GM21825 (cell line): ENCODE data around the gene ST8SIA4.

Experiments used
- ATAC-seq: cut with Tn5 transposase; IDR thresholded peaks from one replicate; pipeline ENCODE4 v1.9.1; 2021; ENCODE audit warnings: mild to moderate bottlenecking, moderate library complexity; ENCODE audit not compliant: unreplicated experiment

ST8SIA4 gene

DNA sequence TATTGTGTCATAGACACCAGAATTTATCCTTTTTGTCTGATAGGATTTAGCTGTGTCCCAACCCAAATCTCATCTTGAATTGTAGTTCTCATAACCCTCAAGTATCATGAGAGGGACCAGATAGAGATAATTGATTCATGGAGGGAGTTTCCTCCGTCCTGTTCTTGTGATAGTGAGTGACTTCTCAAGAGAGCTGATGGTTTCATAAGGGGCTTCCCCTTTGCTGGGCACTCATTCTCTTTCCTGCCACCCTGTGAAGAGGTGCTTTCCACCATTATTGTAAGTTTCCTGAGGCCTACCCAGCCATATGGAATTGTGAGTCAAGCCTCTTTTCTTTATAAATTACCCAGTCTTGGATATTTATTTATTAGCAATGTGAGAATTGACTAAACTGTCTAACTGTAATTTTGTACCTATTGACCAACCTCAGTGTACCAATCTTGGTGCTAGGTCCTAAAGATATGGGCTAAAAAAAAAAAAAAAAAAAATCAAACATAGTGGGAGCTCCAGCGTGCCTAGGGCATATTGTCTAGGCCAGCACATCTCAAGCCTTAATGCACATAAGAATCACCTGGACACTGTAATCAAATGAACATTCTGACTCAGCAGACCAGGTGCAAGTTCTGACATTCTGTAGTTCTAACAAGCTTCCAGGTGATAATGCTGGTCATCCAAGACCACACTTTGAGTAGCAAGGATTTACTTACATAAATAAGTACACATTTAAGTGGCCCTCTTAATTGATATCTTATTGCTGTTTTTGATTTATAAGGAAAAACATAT is 30.5 kb downstream of the ST8SIA4 start:
- peak; percentile 67 for ATAC-seq

DNA sequence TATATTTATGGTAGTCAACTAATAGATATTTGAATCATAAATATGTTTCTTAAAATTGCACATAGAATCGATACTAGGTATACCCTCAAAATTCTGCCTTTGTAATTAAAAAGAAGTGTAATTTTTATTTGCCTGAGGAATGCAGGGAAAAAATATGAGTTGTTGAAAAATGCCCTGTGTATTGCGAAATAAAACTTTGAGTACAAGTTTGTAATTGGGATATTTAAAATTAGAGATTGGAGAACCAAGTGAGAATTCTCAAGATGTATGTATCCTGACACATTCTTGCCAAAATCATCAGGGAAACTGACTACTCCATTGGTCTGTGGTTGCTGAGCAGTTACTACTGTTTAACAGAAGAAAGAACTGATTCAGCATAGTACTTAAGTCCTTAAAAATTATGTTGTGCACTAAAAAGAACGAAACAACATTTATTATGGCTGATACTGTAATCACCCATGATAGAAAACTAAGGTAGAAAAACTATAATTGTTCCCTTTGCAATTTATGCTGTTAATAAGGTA is 36.0 kb downstream of the ST8SIA4 start:
- no peak for ATAC-seq

DNA sequence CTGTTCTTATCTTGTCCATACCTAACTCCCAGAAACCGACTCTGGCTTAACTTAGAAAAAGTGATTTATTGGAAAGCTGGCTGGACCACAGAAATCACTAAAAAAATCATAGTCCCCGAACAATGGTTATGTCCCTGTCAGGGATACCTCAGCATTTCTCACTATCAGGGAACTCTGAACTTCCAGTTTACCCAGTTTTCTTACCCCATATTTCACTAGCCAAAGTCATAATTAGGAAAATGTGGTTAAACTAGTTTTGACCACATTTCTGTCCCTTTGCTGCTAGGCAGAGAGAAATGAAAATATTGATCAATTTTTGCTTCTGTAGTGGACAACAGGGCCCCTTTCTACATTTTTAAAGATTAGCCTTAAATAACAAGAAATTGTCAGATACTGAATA is 38.2 kb downstream of the ST8SIA4 start:
- ATAC-seq: no peak

DNA sequence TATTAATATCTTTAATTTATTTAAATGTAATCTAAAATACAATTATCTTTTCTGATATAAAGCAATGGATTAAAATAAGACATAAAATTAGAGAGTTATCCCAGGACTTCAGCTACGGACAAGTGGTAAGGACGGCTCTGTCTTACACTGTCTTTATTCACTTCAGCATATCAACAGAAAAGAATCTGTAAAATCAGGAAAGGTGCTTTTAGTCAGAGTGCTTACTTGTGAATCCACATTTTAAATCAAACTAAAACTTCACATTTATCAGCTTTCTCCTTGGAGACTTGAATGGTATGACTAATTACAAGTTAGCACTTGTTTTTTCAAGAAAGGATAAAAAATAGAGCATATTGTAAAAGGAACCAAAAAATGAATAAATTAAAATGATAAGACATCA is 39.3 kb downstream of the ST8SIA4 start:
- ATAC-seq: no peak

DNA sequence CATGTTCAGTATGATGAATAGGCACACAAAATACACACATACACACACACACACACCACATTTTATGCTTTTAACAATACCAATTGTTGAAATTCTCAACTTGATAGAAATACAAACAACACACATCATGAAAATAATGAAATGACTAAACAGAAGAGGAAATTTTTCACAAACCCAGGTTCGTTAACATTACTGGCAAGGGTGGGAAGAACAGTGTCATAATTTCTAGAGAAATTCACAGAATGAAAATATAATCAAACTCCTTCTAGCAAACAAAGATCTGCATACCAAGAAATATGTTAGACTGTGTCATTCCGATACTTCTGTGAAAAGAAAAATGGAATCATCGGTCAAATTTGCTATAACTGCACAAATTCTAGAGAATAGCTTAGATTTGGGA is 41.9 kb downstream of the ST8SIA4 start:
- no peak for ATAC-seq

DNA sequence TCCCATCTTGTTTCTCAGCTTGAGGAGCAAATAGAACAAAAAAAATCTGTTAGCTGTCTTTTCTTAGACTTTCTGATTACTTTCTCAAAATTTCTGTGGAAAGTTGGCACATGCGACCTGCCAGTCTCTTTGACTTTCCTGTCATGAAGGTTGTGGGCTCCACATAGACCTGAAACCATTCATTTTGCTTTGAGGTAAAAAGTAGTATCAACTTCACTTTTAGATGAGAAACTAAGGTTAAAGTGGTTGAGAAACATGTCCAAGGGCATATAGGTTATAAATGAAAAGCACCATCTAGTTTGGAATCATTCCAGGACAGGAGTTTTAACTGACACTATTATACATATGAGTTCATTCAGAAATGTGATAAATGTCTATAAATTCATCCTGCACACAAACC is 42.7 kb downstream of the ST8SIA4 start:
- peak; percentile 50 for ATAC-seq

DNA sequence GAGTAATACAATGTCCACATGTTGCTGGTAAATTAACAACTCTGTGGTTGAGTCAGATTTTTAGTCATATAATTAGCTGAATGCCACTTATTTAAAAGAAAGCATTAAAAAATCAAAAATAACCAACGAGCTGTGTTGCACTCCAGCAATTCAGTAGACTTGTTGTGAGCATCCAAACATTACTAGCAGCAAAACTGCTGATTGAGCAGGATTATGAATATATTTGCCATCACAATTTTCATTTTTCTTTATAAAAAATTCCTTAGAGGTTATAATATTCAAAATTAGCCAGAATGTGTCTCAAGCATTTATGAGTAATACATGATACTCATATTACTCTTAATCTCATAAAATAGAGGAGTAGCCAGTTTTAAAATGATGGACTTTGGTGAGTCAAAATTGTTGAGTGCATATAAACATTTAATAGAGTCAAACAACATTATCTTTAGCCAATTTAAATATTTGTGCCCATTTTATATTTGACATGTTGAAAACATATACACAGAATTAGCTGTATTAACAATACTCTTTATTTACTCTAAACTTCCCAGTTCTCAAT is 44.0 kb downstream of the ST8SIA4 start:
- no peak for ATAC-seq

DNA sequence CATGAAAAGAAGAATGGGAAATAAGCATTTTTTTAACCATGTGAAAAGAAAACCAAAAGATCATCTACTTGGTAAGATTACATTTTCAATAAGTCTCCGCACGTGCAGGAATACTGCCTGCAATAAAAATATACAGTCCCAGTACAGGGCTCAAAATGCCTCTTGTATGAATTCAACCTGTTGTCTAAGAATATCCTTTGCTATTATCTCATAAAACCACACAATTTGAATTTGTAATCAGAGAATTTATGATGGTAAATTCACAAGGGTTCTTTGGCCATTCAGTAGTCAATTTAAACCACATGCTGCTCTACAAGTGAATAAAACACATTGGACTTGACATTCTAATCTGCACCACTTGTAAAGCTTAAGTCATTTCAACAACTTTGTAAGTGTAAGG is 46.6 kb downstream of the ST8SIA4 start:
- ATAC-seq: no peak

DNA sequence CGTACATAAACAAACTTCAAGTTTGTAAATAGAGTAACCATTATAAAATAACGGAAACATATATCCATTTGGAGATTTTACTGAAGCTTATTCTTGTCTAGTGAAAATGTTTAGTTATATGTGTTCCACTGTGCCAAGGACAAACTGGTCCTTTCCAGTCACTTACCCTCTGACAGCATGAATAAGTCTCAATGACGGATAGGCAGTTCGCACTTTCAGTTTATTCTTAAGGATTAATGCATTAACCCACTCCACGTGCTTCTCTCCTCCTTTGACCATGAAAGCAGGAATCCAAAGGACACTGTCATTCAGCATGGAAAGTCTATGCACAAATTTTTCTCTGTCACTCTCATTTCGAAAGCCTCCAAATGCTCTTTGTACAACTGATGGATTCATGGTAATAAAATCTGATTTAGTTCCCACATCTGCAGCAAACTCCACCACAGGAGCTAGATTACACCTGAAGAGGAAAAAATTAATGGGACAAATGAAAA is 47.1 kb downstream of the ST8SIA4 start:
- ATAC-seq: no peak

DNA sequence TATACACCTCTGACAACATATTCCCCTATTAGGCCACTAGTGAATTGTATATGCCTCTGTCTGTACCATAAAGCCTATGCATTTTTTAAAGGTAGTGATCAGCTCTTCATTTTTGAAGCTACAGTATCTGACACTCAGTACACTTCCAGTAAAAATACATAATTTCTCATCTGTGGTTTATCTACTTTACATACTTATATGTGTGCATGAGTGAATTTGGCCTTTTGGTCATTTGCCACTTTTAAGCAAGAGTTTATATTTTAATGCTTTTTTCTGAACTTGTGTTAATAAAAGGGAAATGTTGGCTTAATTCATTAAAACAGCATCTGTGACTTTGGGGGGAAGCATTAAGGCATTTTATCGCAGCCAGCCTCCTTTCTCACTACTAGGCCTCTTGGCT is 47.8 kb downstream of the ST8SIA4 start:
- ATAC-seq: no peak

DNA sequence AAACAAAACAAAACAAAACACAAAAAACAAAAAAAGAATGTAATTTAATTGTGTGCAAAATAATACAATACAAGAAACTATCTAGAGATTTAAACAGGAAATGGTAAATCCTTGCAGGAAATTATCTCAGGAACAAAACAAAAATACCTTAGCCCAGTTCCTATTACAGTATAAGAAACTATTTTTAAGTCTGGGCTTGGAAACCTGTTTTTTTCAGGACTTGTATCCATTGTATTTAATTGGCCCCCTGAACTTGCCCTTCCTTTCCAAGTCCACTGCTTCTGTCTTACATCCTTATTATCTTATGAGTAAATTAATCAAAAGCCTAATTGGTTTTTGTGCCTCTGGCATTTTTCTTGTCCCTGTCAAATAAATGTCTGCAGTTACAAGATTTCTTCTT is 48.5 kb downstream of the ST8SIA4 start:
- ATAC-seq: no peak

DNA sequence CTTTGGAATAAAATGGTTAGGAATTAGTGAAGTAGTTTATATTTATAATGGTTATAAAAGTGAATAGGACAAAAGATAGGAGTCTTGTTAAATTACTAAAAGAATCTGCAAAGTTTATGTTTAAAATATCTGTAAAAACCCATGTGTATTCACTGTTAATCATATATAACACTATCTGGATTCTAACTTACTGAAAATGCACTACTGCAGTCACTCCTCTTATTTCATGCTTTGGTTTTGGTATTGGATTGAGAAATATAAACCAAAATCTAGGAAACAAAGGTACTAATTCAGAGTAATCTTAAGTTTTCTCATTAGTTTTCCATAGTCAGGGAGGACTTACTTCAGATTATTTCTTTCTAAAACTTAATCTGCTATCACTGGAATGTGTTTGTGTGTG is 49.5 kb downstream of the ST8SIA4 start:
- no peak for ATAC-seq

DNA sequence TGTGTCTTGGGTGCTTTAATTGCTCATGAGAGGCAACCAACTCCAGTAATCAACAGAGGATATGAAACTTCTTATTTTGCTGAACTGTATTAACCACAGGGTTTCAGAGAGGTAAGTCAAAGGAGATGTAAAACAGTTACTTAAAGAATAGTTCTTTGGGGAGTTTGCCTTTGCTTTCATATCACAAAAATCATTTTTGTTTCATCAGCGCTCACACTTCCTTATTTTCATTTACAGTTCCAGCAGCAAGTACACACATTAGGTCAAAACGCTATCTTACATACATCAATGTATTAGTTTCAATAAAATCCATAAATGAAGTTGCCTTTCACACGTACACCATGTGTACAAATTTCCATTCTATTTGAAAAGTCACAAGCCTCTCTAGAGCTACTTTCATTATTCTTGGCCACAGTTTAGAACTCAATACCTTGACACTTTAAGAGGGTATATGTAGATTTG is 50.1 kb downstream of the ST8SIA4 start:
- ATAC-seq: peak; percentile 97

DNA sequence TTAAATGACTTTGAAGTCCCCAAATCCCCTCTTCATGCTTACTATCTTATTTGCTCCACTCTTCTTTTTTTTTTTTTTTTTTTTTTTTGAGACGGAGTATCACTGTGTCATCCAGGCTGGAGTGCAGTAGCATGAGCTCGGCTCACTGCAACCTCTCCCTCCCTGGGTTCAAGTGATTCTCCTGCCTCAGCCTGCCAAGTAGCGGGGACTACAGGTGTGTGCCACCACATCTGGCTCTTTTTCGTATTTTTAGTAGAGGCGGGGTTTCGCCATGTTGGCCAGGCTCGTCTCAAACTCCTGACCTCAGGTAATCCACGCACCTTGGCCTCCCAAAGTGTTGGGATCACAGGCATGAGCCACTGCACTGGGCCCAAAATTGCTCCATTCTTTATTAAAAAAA is 51.0 kb downstream of the ST8SIA4 start:
- ATAC-seq: no peak

DNA sequence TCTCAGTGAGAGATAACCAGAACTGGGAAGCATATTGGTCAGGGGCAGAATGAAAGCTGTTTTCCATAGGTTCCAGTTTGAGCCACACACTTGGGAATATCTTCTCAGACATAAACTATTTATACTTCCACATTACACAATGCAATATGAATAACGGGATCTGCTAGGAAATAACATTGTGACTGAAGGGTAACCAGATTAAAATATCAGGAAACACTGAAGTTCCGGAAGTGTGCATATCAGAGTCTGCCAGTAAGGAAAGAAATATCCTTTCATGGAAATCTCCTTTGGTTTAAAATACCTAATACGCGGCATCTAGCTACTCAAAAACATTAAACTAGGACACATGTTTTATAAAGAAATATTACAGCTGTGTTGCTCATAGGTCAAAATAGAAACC is 56.3 kb downstream of the ST8SIA4 start:
- ATAC-seq: no peak

DNA sequence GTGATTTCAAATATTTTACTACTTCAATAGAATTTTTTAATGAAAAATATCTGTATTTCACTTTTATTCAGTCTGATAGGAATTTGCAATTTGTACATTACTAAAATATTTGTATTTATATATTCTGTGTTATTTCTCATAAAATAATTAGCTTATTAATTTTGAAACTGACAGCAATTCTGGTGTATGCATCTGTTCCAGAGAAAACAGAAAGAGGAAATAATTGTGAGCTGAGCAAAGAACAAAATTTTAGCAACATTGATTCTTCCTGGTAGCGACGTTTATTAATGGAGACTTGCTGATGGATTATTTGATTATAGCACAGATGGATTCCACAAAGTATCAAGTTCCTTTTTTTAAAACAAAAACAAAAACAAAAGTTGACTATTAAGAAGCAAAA is 61.0 kb downstream of the ST8SIA4 start:
- ATAC-seq: no peak

DNA sequence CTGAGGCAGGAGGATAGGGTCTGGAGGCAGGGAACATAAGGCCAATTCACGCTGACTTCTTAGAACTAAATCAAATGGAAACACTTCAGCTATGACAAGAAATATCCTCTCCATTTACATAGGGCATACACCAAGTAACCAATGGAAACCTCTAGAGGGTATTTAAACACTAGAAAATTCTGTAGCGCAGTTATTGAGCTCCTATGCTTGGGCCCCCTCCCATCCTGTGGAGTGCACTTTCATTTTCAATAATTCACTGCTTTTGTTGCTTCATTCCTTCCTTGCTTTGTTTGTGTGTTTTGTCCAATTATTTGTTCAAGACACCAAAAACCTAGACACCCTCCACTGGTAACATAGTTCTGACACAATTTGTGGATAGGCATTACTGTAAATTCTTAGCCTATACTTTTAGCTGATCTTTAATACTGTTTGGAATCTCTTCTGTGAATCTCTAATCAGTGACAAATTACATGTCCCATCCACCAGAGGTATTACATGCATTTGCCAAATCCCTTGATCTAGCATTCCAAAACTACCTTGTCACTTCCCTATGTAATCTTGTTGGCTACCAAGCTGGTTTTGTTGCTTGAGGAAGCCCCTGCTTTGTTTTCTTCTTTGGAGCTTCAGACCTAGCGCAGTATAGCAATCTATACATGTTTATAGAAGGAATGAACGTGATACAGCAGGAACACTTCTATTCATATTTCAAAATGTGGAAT is 61.6 kb downstream of the ST8SIA4 start:
- peak; percentile 38 for ATAC-seq

DNA sequence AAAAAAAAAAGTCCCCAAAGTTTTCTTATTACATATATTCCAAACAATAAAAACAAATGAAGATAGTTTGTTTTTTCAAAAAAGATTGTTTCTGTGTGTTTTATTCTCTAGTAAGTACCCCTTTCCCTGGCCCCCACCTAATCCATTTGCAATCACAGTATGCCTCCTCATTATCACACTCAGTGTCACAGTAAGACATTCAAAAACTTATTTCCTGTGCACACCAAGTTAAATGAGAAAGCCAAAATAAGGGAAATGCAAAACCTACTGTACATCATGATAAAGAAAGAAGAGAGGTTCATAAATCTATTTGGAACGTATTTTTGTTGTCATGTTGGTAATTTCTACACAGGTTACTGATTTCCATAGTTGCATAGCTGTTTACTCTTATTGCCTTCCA is 62.3 kb downstream of the ST8SIA4 start:
- peak; percentile 34 for ATAC-seq

DNA sequence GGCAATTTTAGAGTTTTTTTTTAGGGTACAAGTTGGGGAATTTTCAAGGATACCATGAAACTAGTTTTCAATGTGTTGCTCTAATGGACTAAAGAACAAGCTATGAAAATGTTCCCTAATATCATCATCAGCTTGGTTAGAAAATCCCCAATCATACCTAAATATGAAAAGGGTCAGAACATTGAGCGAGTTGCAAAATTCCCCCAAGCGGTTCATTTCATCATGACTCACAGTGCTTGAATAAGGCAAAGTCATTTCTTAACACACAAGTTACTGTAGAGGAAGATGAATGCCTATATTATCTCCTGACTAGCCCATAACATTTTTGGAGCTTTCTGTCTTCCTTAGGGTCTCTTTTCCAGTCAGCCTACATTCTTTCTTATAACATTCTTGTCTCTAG is 62.7 kb downstream of the ST8SIA4 start:
- ATAC-seq: peak; percentile 72

DNA sequence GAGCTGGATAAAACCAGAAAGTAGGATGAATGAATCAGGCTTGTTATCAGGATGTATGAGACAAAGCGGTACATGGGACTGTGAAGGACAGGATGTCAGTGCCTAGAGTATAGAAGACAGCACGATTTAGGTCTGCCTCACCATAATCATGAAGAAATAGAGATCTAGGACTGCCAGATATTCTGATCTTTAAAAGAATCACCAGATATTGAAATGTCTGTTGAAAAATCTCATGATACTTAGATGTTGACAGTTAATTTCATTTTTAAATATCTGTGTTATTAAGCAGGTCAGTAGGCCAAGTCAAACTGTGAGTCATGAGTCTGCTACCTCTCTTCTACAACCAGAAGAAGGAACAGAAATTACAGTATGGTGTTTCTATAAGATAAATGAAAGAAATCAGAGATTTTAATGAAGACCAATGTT is 65.0 kb downstream of the ST8SIA4 start:
- ATAC-seq: no peak

DNA sequence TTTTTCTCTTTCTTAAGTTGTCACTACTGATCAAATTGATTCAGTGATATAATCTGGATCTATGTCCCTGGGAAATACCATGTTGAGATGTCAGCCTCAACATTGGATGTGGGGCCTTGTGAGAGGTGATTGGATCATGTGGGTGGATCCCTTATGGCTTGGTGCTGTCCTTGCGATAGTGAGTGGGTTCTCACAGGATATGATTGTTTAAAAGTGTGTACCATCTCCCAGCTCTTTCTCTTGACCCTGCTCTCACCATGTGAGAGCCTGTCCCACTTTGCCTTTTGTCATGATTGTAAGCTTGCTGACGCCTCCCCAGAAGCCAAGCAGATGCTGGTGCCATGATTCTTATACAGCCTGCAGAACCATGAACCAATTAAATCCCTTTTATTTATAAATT is 68.6 kb downstream of the ST8SIA4 start:
- no peak for ATAC-seq
